ENCODE measurements around the gene POPDC2.

Gene POPDC2

DNA sequence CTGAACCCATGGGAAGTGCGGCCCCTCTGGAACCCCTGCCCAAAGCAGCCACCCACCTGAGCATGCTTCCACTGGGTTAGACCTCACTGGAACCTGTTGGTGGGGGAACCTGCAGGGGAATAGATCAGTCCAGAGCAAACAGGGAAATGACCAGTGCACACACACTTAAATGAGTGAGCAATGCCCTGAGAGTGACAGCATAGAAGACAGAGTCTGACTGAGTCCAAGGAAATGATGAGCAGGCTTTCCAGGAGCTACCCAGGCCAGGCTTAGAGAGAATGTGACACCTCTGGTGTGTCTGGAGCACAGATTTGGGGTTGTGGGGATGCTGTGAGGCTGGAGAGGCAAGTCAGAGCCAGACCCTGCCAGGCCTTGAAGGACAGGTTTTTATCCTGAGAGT lies 34.2 kb downstream of the POPDC2 start:
- H3K27me3 Mint-ChIP-seq, result no peaks in the 10 kb centered on the region
- H3K4me1 Mint-ChIP-seq, result peaks cover 34% of the 10 kb centered on the region
- H3K4me3 Mint-ChIP-seq, result peak overlapping the region; percentile 24
- ATAC-seq (ENCODE audit: low read depth), result no peak
- no peak for DNase-seq (ENCODE audit: low spot score in 2 of 2)
- H3K27ac Mint-ChIP-seq, result peak overlapping the region; percentile 80
- H3K9me3 Mint-ChIP-seq, result no peaks in the 10 kb centered on the region
- H3K36me3 Mint-ChIP-seq, result no peaks in the 10 kb centered on the region

DNA sequence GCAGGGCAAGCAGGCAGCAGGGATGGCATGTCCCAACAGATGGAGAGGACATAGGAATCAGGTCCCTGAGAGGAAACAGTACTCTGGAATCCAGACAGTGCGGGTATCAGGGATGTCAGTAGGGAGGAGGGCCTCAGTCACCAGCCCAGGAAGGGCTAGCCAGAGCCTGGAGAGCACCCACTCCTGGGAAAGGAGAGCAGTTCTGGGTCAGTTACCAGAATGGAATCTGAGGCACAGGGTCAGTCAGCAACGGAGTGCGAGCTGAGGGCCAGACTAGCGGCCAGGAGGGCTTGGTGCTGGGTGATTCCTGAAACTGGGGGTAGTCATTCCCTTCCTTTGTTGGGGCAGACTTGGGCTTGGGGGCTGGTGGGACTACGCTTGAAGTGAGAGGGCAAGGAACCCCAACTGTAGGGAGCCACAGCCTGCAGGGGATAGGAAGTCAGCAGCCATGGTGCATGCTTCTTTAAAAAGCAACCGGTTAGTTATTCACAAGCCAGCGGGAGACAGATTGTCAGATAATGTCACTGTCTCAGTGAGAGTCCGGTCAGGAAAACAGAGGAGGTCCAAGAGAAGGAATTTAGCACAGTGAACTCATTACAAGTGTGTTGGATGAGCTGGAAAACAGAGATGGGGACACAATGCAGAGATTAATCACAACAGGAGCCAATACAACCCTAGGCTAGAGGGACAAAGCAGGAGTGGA lies 34.8 kb downstream of the POPDC2 start:
- ATAC-seq (ENCODE audit: low read depth) (no peak), DNase-seq (ENCODE audit: low spot score in 2 of 2) (no peak)
- H3K4me1 Mint-ChIP-seq, result peaks cover 34% of the 10 kb centered on the region
- H3K36me3 Mint-ChIP-seq, result no peaks in the 10 kb centered on the region
- H3K27me3 Mint-ChIP-seq, result no peaks in the 10 kb centered on the region
- peak overlapping the region; percentile 80 for H3K27ac Mint-ChIP-seq
- H3K9me3 Mint-ChIP-seq, result no peaks in the 10 kb centered on the region
- no peak overlapping the region for H3K4me3 Mint-ChIP-seq

DNA sequence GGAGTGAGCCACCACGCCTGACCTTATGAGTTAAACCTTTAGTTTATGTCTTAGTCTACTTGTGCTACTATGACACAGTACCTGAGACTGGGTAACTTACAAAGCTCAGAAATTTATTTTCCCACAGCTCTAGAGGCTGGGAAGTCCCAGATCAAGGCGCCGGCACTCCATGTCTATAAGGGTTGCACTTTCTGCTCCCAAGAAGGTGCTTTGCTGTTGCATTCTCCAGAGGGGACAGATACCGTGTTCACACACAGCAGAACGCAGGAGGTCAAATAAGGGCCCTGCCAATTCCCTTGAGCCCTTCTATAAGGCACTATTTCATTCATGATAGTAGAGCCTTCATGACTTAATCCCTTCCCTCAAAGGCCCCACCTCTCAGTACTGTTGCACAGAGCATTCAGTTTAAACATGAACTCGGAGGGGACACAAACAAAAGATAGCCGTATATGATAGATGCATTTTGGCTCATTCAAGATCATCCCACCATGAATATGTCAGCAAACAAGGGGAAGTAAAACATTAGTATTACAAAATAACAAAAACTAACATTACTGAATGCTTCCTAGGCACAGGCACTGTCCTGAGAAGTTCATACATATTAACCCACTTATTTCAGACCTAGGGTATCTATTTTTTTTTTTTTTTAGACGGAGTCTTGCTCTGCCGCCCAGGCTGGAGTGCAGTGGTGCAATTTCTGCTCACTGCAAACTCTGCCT lies 36.2 kb downstream of the POPDC2 start:
- DNase-seq (ENCODE audit: low spot score in 2 of 2), result no peak
- no peak overlapping the region for H3K27ac Mint-ChIP-seq
- peaks cover 37% of the 10 kb centered on the region for H3K4me1 Mint-ChIP-seq
- no peaks in the 10 kb centered on the region for H3K27me3 Mint-ChIP-seq
- H3K4me3 Mint-ChIP-seq, result no peak overlapping the region
- H3K9me3 Mint-ChIP-seq, result no peaks in the 10 kb centered on the region
- no peak for ATAC-seq (ENCODE audit: low read depth)
- H3K36me3 Mint-ChIP-seq, result no peaks in the 10 kb centered on the region

DNA sequence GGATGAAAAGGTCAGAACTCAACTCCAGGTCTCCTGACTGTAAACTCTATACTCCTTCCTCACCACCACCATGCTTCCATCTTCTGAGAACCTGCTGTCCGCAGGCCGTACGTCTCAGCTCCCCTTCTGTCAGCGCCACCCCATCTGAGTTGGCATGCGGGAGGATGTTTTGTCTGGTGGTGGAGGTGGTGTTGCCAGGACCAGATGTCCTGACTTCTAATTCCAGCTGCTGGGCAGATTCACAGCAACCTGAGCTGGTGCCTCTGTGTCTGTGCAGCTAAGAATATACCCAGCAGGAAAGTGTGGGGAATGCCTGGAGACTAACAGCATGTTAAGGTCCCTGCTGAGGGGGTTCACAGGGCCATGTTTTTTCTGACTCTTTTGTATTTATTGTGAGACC lies 39.5 kb downstream of the POPDC2 start:
- ATAC-seq (ENCODE audit: low read depth) (no peak), DNase-seq (ENCODE audit: low spot score in 2 of 2) (no peak)
- Mint-ChIP-seq H3K36me3 (no peaks in the 10 kb centered on the region), H3K9me3 (no peaks in the 10 kb centered on the region), H3K27me3 (no peaks in the 10 kb centered on the region), H3K4me1 (peaks cover 18% of the 10 kb centered on the region), H3K27ac (no peak overlapping the region), H3K4me3 (no peak overlapping the region)

DNA sequence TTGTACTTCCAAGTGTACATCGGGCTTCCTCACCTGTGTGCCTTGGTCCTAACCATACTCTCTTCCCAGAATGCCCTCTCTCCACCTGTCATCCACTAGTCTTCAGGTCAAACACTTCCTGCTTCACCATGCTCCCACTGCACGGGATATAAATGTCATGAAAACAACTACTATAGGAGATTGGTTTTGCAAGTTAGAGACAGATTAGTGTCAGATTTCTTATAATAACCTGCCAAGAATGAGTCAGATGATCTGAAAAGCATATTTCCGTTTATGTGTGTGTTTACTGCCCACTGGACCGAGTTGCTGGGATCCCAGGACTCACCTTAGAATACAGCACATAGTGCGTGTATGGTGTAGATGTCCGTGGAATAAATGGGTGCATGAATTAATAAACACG lies 41.3 kb downstream of the POPDC2 start:
- H3K4me3 Mint-ChIP-seq, result no peak overlapping the region
- no peaks in the 10 kb centered on the region for H3K36me3 Mint-ChIP-seq
- no peaks in the 10 kb centered on the region for H3K9me3 Mint-ChIP-seq
- peaks cover 10% of the 10 kb centered on the region for H3K4me1 Mint-ChIP-seq
- no peak overlapping the region for H3K27ac Mint-ChIP-seq
- DNase-seq (ENCODE audit: low spot score in 2 of 2), result no peak
- ATAC-seq (ENCODE audit: low read depth), result no peak
- no peaks in the 10 kb centered on the region for H3K27me3 Mint-ChIP-seq

DNA sequence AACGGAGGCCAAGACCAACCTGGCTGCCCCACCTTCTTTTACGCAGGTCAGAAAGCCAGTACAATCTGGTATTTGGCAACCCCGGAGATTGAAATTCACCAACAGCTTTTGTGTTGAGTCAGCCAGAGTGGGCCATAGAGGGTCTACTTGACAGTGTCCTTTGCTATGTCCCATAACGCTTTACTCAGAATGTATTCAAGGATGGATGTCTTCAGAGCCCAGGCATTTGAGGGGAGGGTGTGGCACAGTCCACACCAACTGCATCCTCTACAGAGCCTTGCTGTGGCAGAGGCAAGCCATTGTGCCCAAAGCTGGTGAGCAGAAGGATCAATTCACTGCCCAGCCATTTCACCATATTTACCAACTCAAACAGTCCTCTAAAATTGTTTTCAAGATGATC lies 44.3 kb downstream of the POPDC2 start:
- Mint-ChIP-seq H3K4me1 (peaks cover 8% of the 10 kb centered on the region), H3K36me3 (no peaks in the 10 kb centered on the region), H3K4me3 (no peak overlapping the region), H3K27ac (no peak overlapping the region), H3K27me3 (no peaks in the 10 kb centered on the region), H3K9me3 (no peaks in the 10 kb centered on the region)
- no peak for ATAC-seq (ENCODE audit: low read depth)
- no peak for DNase-seq (ENCODE audit: low spot score in 2 of 2)

DNA sequence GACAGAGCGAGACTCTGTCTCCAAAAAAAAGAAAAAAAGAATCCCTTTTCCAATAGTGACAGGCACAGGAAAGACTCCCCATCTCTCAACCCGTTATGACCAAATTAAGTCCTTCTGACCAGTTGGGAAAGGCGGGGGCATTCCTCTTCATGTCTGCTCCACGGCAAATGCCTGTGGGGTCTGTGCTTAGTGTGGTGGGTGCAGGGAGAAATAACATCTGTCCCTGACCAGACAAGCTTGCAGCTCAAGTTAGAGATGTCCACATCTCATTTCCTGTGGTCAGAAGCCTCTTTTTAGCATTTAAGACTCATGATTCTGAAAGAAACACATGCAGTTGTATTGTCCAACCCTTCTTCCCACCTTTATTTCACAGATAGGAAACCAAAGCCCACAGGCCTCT lies 46.5 kb downstream of the POPDC2 start:
- Mint-ChIP-seq H3K36me3 (no peaks in the 10 kb centered on the region), H3K27ac (no peak overlapping the region), H3K9me3 (no peaks in the 10 kb centered on the region), H3K4me3 (no peak overlapping the region), H3K27me3 (no peaks in the 10 kb centered on the region), H3K4me1 (peaks cover 1% of the 10 kb centered on the region)
- DNase-seq (ENCODE audit: low spot score in 2 of 2) (no peak), ATAC-seq (ENCODE audit: low read depth) (no peak)

DNA sequence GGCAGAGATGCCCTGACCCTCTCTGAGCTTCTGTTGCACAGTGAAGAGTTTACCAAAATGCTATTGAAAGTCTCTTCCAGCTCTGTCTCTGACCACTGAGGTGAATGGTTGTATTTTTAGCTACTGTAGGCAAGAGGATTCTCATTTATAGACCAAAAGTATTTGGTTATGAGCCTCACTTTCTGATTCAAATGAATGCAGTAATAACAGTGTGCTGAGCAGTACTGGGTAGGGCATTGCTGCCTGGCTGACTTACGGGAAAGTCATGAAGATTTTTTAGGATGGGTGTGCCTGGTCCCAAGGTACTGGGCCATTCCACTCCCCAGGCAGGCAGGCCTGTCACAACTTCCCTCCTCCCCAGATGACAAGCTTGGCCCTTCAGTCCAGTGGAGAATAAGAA lies 47.2 kb downstream of the POPDC2 start:
- Mint-ChIP-seq H3K4me1 (no peaks in the 10 kb centered on the region), H3K36me3 (no peaks in the 10 kb centered on the region), H3K27ac (no peak overlapping the region), H3K9me3 (no peaks in the 10 kb centered on the region), H3K4me3 (no peak overlapping the region), H3K27me3 (no peaks in the 10 kb centered on the region)
- ATAC-seq (ENCODE audit: low read depth), result no peak
- no peak for DNase-seq (ENCODE audit: low spot score in 2 of 2)

DNA sequence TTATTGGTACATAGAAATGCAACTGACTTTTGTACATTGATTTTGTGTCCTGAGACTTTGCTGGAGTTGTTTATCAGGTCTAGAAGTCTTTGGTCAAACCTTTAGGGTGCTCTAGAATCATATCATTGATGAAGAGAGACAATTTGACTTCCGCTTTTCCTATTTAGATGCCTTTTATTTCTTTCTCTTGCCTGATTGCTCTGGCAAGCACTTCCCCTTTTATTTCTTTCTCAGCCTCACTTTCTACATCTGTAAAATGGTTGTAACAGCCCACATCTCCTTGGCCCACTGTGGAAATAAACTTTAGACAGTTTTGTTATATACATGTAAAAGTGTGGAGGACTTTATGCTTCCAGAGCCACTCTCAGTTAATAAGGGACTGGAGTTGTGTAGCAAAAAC lies 48.7 kb downstream of the POPDC2 start:
- no peak for ATAC-seq (ENCODE audit: low read depth)
- Mint-ChIP-seq H3K36me3 (no peaks in the 10 kb centered on the region), H3K27me3 (no peaks in the 10 kb centered on the region), H3K4me3 (no peak overlapping the region), H3K4me1 (no peaks in the 10 kb centered on the region), H3K27ac (no peak overlapping the region), H3K9me3 (no peaks in the 10 kb centered on the region)
- DNase-seq (ENCODE audit: low spot score in 2 of 2), result no peak

DNA sequence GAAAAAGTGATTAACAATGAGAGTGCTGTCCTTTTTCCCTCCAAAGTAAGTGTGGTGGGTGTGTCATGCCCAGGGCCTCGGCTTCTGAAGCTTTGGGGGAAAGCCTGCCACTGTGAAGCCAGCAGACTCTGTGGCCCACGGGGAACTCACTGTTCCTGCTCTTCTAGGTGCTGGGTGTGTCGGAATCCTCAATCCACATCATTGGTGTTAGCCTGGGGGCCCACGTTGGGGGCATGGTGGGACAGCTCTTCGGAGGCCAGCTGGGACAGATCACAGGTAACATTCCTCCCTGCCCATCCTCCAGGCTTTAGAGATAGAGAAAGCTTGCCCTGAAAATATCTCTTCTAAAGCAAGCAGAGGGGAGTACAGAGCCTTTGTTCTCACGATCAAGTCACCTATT lies 51.1 kb downstream of the POPDC2 start:
- Mint-ChIP-seq H3K4me1 (no peaks in the 10 kb centered on the region), H3K27ac (no peak overlapping the region), H3K4me3 (no peak overlapping the region), H3K9me3 (no peaks in the 10 kb centered on the region), H3K27me3 (no peaks in the 10 kb centered on the region), H3K36me3 (no peaks in the 10 kb centered on the region)
- no peak for ATAC-seq (ENCODE audit: low read depth)
- DNase-seq (ENCODE audit: low spot score in 2 of 2), result no peak

DNA sequence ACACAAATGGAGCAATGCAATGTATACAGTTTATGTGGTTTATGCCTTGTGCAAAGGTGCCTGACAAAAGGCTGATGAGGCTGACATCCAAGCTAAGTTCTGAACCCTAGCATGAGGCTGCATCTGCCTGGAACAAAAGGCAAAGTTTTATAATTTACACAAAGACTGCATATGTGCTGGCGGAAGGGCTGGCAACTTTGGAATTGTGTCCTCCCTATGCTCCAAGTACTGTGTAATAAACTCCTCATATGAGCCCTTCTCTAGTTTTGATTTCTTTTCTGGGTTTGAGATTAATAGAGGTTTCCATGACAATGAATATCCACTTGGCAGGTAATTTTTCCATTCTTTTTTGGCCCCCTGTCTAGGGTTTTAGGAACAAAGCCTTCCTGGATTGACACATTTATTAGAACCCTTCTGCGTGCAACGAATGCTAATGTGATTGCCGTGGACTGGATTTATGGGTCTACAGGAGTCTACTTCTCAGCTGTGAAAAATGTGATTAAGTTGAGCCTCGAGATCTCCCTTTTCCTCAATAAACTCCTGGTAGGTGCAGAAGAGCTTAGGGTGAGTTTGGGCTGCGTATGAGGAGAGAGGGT lies 51.9 kb downstream of the POPDC2 start:
- Mint-ChIP-seq H3K4me1 (no peaks in the 10 kb centered on the region), H3K27me3 (no peaks in the 10 kb centered on the region), H3K36me3 (no peaks in the 10 kb centered on the region), H3K9me3 (no peaks in the 10 kb centered on the region), H3K27ac (no peak overlapping the region), H3K4me3 (no peak overlapping the region)
- ATAC-seq (ENCODE audit: low read depth) (no peak), DNase-seq (ENCODE audit: low spot score in 2 of 2) (no peak)

DNA sequence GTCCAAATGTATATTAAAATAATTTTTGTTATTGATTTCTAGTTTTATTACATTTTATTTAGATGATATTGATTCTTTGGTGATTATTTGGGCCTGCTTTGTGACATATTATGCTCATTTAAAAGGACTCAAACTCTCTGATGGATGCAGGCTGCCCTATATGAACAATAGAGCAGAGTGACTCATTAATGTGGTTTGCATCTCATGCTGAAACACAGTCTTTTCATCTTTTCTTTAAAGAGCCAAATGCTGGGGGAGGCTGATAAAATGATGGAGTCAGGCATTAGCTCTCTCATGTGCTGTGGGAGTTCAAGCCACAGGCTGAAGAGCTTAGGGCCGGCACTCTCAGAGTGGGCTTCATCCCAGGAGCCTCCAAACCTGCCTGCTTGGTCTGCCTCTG lies 55.5 kb downstream of the POPDC2 start:
- ATAC-seq (ENCODE audit: low read depth), result no peak

DNA sequence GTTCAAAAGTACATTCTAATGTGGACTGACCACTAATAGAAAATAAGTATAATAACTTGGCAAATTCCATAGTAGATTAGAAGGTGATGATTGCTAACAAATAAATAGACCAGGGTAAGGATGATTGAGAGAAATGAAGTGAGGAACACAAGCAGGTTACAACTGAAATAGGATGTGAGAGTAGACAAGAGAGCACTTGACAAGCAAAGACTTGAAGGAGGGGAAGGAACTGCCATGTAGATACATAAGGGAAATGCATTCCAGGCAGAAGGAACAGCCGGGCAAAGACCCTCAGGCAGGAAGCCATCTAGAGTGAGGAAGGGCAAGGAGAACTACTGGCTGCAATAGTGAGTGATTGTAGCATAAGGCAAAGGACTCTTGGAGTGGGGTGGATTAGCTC lies 57.7 kb downstream of the POPDC2 start:
- DNase-seq (ENCODE audit: low spot score in 2 of 2), result no peak
- no peak for ATAC-seq (ENCODE audit: low read depth)
- Mint-ChIP-seq H3K9me3 (no peaks in the 10 kb centered on the region), H3K4me3 (no peak overlapping the region), H3K27me3 (no peaks in the 10 kb centered on the region), H3K27ac (no peak overlapping the region), H3K36me3 (no peaks in the 10 kb centered on the region), H3K4me1 (peaks cover 17% of the 10 kb centered on the region)

More for the DNA sequence above, 55.5 kb downstream of the POPDC2 start:
- Mint-ChIP-seq H3K36me3 (no peaks in the 10 kb centered on the region), H3K27me3 (no peaks in the 10 kb centered on the region), H3K9me3 (no peaks in the 10 kb centered on the region), H3K4me3 (no peak overlapping the region), H3K4me1 (peaks cover 4% of the 10 kb centered on the region), H3K27ac (no peak overlapping the region)
- DNase-seq (ENCODE audit: low spot score in 2 of 2), result no peak

DNA sequence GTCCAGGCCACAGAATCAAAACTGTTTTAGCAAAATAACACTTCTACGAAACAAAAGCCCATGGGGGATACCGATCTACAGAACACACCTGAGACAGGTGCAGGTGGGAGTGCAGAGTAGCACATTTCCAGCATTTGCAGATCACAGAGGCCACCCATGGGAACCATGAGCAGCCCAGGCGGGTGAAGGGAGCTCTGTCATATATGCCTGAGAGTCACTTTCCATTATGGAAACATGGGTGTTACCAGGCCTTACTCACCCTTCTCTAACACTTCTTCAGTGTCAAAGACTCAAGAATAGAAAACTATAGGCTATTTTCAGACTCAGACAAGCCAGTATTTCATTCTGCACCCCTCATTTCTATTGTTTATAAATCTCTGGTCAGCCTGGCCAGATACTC lies 59.2 kb downstream of the POPDC2 start:
- no peaks in the 10 kb centered on the region for H3K27me3 Mint-ChIP-seq
- ATAC-seq (ENCODE audit: low read depth), result no peak
- no peak overlapping the region for H3K4me3 Mint-ChIP-seq
- H3K36me3 Mint-ChIP-seq, result no peaks in the 10 kb centered on the region
- peaks cover 24% of the 10 kb centered on the region for H3K4me1 Mint-ChIP-seq
- H3K27ac Mint-ChIP-seq, result no peak overlapping the region
- no peaks in the 10 kb centered on the region for H3K9me3 Mint-ChIP-seq
- no peak for DNase-seq (ENCODE audit: low spot score in 2 of 2)

Data from memory B cell (primary cell).